ENCODE measurements around the gene SUMF2. TPM values are rescaled to one million over a fixed set of nuclear protein-coding genes. Genes with fewer than 3 reads are reported as not detected.
"Not testable (repeated sequence)": the region's sequence is repeated elsewhere in the genome, so short reads cannot be mapped to it uniquely, and the experiment has no call there.

Gene SUMF2
- total and polyA plus RNA-seq, 8 donors: 88.6 to 136 (median 101) TPM

GRCh38 chr7:56062382-56062781 is 1.7 kb upstream of the SUMF2 start:
- intact Hi-C loops (cut with DNase I): no loop called here
- no peak for DNase-seq
- ATAC-seq: peak in 2 of 4 donors; percentile 18 to 22
- Histone ChIP-seq H3K4me1 (peaks cover 8 to 35% (median 15%) of the 10 kb centered on the region in 3 donors), H3K4me3 (no peak overlapping the region), H3K27me3 (no peaks in the 10 kb centered on the region), H3K27ac (peak overlapping the region in 2 of 4 donors; percentile 36 to 66), H3K9me3 (no peaks in the 10 kb centered on the region), H3K36me3 (peaks cover 4 to 26% (median 24%) of the 10 kb centered on the region in 3 donors)
- WGBS, 2 donors: 54 to 56% methylated on average over 2 of the region's 2 CpGs
- TF ChIP-seq, protein P1, sequence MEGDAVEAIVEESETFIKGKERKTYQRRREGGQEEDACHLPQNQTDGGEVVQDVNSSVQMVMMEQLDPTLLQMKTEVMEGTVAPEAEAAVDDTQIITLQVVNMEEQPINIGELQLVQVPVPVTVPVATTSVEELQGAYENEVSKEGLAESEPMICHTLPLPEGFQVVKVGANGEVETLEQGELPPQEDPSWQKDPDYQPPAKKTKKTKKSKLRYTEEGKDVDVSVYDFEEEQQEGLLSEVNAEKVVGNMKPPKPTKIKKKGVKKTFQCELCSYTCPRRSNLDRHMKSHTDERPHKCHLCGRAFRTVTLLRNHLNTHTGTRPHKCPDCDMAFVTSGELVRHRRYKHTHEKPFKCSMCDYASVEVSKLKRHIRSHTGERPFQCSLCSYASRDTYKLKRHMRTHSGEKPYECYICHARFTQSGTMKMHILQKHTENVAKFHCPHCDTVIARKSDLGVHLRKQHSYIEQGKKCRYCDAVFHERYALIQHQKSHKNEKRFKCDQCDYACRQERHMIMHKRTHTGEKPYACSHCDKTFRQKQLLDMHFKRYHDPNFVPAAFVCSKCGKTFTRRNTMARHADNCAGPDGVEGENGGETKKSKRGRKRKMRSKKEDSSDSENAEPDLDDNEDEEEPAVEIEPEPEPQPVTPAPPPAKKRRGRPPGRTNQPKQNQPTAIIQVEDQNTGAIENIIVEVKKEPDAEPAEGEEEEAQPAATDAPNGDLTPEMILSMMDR (IDR thresholded peaks at IDR 0.05): no peak
- FAIRE-seq: no peak

- no peak for FAIRE-seq
- peak overlapping the region in 3 of 4 donors; percentile 49 to 76 (median 55) for H3K4me3 ChIP-seq
- intact Hi-C loops (cut with DNase I): no loop called here
These were observed 595 bp upstream of the SUMF2 start for GRCh38 chr7:56063500-56063881.

GRCh38 chr7:56066376-56066775 is 2.3 kb downstream of the SUMF2 start:
- 97% methylated on average over 13 of the region's 13 CpGs for WGBS, 2 donors
- H3K4me3 ChIP-seq; FAIRE-seq; H3K27ac ChIP-seq; H3K27me3 ChIP-seq; intact Hi-C loops (cut with DNase I); H3K9me3 ChIP-seq; ATAC-seq: not testable (repeated sequence)
- DNase-seq: peak in 1 of 6 donors; percentile 19
- peaks cover 0 to 26% (median 11%) of the 10 kb centered on the region in 3 donors for H3K36me3 ChIP-seq
- peaks cover 8 to 21% (median 10%) of the 10 kb centered on the region in 3 donors for H3K4me1 ChIP-seq

More at GRCh38 chr7:56063500-56063881, 595 bp upstream of the SUMF2 start:
- DNase-seq: no peak
- 52 to 54% methylated on average over 7 of the region's 7 CpGs for WGBS, 2 donors
- no peak for ATAC-seq
- no peaks in the 10 kb centered on the region for H3K27me3 ChIP-seq
- H3K36me3 ChIP-seq: peaks cover 4 to 18% (median 16%) of the 10 kb centered on the region in 3 donors
- TF ChIP-seq, protein P1 (IDR thresholded peaks at IDR 0.05): no peak
- H3K4me1 ChIP-seq: peaks cover 8 to 35% (median 15%) of the 10 kb centered on the region in 3 donors
- H3K9me3 ChIP-seq: no peaks in the 10 kb centered on the region
- peak overlapping the region; percentile 67 to 92 (median 85) for H3K27ac ChIP-seq

- Histone ChIP-seq H3K27ac (peak overlapping the region in 3 of 4 donors; percentile 33 to 67 (median 50)), H3K4me1 (peaks cover 3 to 5% (median 4%) of the 10 kb centered on the region in 3 donors), H3K27me3 (no peaks in the 10 kb centered on the region), H3K4me3 (no peak overlapping the region), H3K9me3 (no peaks in the 10 kb centered on the region), H3K36me3 (peaks cover 0 to 18% (median 8%) of the 10 kb centered on the region in 3 donors)
- TF ChIP-seq, protein P1 (IDR thresholded peaks at IDR 0.05): peak; percentile 83 to 96 (median 90)
- intact Hi-C loops (cut with DNase I): loop anchor here in 2 of 3 donors (2.0 to 10.0 kb wide), 2 partner anchors 70 kb away; no protein-coding TSS in a partner anchor
- peak; percentile 97 to 99 (median 98) for ATAC-seq
- WGBS, 2 donors: 7 to 9% methylated on average over 19 of the region's 19 CpGs
- peak; percentile 90 to 97 (median 94) for DNase-seq
- no peak for FAIRE-seq
These were observed 10.3 kb downstream of the SUMF2 start for GRCh38 chr7:56074371-56074791.

GRCh38 chr7:56077681-56078080 is 13.6 kb downstream of the SUMF2 start:
- TF ChIP-seq, protein P1 (IDR thresholded peaks at IDR 0.05): no peak
- Histone ChIP-seq H3K4me1 (peaks cover 3 to 12% (median 10%) of the 10 kb centered on the region in 3 donors), H3K36me3 (no peaks in the 10 kb centered on the region), H3K9me3 (no peaks in the 10 kb centered on the region), H3K27me3 (no peaks in the 10 kb centered on the region), H3K27ac (no peak overlapping the region), H3K4me3 (no peak overlapping the region)
- DNase-seq (peak in 1 of 6 donors; percentile 19), ATAC-seq (no peak), FAIRE-seq (no peak)
- WGBS, 2 donors: 82 to 95% methylated on average over 3 of the region's 3 CpGs
- intact Hi-C loops (cut with DNase I): loop anchor here in 1 of 3 donors (10.0 kb wide), 1 partner anchor 73 kb away; no protein-coding TSS in a partner anchor

Measured in pancreas (tissue), 10 donors.